Renal cortex interstitium (tissue), 11 donors: Measurements from ENCODE around the gene NNAT. TPM values are rescaled to one million over a fixed set of nuclear protein-coding genes. Genes with fewer than 3 reads are reported as not detected.
"Not testable (repeated sequence)": the region's sequence is repeated elsewhere in the genome, so short reads cannot be mapped to it uniquely, and the experiment has no call there.

Experiments used
- DNase-seq, 11 donors: peaks; one replicate each; pipeline ENCODE4 v3.0.0-alpha.2; 2013; ENCODE audit warnings: low read depth in 9 of 11, low spot score in 4 of 11; ENCODE audit errors: extremely low read depth in 1 of 11
- polyA plus RNA-seq, 3 donors: library from polyadenylated mRNA; unstranded; fragments of 120-200 nt; gene quantifications; one replicate each; pipeline ENCODE4 v1.2.1, GENCODE V29; 2013; ENCODE audit not compliant: insufficient read length in 3 of 3

Gene NNAT
- polyA plus RNA-seq, 3 donors, result 94.7 to 129 (median 96.8) TPM

DNA sequence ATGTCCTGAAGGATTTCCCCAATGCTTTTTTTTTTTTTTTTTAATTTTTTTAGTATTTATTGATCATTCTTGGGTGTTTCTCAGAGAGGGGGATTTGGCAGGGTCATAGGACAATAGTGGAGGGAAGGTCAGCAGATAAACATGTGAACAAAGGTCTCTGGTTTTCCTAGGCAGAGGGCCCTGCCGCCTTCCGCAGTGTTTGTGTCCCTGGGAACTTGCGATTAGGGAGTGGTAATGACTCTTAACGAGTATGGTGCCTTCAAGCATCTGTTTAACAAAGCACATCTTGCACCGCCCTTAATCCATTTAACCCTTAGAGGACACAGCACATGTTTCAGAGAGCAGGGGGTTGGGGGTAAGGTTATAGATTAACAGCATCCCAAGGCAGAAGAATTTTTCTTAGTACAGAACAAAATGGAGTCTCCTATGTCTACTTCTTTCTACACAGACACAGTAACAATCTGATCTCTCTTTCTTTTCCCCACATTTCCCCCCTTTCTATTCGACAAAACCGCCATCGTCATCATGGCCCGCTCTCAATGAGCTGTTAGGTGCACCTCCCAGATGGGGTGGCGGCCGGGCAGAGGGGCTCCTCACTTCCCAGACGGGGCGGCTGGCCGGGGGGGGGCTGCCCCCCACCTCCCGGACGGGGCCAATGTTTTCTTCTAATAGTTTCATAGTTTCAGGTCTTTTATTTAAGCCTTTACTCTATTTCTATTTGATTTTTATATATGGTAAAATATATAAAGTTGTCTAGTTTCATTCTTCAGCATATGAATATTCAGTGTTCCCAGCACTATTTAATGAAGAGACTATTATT, 29.3 kb downstream of the NNAT start:
- not testable (repeated sequence) for DNase-seq

DNA sequence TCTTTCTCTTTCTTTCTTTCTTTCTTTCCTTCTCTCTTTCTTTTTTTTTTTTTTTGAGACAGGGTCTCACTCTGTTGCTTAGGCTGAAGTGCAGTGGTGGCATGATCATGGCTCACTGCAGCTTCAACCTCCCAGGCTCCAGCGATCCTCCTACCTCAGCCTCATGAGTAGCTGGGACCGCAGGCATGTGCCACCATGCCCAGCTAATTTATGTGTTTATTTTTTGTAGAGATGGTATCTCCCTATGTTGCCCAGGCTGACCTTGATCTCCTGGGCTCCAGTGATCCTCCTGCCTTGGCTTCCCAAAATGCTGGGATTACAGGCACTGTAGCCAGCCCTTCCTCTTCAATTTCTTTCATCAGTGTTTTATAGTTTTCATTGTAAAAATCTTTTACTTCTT, 30.6 kb downstream of the NNAT start:
- DNase-seq, result not testable (repeated sequence)

DNA sequence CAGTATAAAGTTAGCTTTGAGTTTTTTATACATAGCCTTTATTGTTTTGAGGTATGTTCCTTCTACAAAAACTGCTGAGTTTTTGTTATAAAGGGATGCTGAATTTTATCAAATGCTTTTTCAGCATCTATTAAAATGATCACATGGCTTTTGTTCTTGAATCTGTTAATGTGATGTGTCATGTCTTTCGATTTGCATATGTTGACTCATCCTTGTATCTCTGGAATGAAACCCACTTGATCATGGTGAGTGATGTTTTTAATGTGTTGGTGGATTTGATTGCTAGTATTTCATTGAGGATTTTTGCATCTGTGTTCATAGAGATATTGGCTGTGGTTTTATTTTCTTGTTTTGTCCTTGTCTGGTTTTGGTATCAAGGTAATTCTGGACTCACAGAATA, 31.4 kb downstream of the NNAT start:
- DNase-seq, result no peak

DNA sequence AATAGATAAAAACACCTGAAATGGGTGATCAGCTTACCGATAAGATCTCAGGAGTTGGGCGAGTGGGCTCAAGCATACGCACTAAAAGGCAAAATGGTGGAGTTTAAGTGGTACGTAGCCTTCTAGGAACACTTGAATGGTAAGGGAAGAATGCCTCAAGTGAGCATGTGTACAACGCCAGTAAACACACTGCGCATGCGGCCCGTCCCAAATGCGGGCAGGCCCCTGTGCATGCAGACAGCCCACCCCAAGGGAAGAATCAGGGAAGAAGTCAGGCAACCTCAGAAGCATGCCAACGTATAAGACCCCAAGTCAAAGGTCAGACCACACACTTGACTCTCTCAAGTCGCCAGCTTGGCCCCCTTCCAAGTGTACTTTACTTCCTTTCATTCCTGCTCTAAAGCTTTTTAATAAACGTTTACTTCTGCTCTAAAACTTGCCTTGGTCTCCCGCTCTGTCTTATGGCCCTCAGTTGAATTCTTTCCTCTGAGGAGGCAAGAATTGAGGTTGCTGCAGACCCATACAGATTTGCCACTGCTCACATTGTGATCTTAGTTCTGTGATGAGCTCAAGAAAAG, 33.8 kb downstream of the NNAT start:
- DNase-seq, result not testable (repeated sequence)

DNA sequence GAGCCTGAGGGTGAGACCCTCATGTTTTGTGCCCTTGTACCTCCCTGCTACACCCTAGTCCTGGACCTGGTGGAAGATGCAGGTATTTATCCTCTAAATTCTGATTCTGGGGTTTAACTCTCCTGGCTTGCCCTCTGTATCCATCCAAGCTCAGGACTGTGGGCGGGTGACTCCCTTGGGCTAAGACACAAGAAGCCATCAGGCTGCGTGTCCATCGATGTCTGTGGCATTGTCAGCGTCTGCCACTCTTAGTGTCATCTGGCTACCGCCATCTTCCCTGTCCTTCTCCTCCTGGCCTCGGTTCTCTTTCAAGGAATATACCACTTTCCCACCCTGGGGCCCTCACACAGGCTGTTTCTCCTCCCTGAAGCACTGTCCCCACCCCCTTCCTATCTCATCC, 35.5 kb downstream of the NNAT start:
- no peak for DNase-seq

DNA sequence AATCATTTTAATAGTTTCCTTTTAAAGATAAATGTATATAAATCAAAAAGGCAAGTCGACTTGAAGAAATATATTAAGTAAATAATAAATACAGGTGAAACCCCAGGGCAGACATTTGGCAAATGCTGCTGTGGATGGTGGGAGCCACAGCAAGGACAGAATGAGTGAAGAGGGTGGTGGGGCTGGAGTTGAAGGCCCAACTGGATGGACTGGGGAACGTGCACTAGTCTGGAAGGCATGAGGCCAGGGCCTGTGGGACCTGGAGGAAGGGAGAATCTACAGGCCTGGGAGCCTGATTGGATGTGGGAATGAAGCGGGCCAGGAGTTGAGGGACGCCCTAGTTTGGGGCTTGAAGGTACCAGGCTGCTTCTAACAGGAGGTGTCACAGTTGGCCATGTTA, 37.3 kb downstream of the NNAT start:
- no peak for DNase-seq

DNA sequence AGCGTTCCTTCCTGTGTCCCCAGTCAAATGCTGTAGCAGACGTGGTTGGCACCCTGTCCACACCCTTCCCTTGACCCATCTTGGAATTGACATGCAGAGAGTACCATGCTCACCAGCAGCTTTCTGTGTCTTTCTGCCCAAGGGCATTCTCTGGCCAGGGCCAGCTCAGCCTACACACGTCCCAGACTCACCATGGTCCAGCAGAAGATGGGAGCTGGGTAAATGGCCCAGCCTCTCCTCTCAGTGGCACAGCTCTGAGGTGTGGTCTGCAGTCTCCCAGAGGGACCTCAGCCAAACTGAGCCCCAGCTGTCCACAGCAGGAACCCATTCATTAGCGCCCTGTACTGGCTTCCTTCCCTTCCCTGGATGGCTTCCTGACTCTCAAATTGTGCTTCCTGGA, 37.7 kb downstream of the NNAT start:
- no peak for DNase-seq

DNA sequence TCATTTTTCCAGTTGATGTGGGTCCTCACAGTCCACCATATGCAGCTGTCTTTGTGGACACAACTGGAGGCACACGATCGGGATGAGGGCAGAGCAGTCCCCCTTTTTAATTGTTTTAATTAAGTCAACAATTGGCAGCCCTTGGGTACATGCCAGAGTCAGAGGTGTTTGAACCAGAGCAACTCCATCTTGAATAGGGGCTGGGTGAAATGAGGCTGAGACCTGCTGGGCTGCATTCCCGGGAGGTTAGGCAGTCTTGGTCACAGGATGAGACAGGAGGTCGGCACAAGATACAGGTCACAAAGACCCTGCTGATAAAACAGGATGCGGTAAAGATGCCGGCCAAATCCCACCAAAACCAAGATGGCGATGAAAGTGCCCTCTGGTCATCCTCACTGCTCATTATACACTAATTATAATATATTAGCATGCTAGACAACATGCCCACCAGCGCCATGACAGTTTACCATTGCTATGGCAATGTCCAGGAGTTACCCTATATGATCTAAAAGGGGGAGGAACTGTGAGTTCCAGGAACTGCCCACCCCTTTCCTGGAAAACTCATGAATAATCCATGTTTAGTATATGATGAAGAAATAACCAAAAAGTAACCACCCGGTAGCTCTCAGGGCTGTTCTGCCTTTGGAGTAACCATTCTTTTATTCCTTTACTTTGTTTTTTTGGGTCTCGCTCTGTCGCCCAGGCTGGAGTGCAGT, 38.4 kb downstream of the NNAT start:
- DNase-seq, result no peak

DNA sequence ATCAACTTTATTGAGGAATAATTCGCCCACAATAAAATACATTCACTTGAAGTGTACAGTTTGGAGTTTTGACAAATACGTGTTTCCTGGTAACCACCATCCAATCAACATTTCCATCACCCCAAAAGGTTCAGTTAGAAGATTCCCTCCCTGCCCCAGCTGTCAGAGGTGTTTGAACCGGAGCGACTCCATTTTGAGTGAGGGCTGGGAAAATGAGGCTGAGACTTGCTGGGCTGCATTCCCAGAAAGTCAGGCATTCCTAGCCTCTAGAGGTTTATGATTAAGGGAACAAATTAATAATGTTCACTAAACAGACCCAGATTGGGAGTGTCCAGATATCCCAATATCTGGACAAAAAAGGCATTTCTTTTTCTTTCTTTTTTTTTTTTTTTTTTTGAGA, 39.6 kb downstream of the NNAT start:
- no peak for DNase-seq

DNA sequence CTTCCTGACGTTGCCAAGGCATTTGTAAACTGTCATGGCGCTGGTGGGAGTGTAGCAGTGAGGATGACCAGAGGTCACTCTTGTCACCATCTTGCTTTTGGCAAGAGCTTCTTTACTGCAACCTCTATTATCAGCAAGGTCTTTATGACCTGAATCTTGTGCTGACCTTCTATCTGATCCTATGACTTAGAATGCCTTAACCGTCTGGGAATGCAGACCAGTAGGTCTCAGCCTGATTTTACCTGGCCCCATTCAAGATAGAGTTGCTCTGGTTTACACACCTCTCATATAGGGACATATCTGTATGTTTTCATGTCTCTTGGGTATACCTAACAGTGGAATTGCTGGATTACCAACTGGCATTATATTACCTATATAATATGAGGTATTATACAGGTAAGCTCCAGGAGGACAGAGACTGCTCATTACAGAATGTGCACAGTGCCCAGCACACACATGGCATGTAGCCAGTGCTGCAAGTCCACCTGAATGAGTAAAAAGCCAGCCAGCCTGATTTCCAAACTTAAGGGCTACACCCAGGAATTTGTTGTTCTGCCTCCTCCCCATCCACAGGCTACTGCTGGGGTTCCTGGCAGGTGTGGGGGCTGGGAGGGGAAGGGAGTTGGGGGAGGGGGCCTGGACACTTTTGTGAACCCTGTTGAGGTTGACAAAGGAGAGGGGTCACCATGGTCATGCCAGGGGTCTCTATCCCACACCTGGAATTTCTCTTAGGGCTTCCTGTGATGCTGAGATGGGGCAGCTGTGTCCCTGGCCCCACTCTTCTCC, 41.8 kb downstream of the NNAT start:
- DNase-seq, result no peak

DNA sequence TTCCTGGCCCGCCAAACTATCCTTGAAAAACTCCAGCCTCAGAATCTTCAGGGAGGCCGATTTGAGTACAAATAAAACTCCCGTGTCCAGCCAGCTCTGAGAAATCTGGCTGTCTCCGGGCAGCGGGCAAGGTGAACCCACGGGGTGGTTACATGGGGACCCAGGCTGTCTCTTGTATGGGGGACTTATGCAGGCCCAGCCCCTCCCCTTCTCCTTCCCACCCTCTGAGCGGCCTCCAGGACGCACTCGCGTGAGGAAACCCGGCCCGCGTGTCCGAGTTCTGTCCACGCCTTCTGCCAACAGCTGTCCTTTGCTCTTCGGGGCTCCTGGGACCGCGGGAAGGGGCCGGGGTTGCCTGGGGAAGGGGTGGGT, 43.0 kb downstream of the NNAT start:
- DNase-seq, result no peak

DNA sequence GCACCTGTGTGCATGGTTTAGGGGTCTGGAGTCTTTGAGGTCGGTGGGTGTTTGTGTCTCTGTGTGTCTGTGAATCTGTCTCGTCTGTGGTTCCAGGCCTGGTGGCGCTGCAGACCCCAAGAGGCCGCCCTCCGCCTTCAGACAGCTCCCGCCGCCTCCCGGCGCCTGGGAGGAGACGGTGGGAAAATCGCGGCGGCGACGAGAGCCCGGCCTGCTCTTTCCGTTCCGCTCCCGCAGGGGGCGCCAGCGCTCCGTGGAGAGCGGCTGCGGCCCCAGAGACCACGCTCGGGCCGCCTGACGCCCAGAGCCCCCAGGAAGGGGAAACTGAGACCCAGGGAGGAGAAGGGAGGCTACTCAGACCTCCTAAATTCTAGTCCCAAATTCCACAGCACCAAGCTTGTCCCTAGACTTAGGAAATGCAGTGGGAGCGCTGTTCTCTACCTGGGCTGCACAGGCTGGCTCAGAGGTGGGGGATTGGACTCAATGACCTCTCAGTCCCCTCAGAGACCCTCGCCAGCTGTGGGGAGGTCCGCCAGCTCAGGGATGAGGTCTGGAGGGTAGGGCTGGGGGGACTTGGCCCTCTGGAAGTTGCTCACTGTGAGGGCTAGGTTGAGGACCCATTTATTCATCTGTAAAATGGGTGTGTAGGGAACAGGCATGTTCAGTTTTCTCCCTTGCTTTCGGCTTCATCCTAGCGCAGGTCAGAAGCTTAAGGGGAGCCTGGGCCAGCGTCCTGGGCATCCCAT, 43.5 kb downstream of the NNAT start:
- peak in 2 of 11 donors; percentile 35 to 56 for DNase-seq

DNA sequence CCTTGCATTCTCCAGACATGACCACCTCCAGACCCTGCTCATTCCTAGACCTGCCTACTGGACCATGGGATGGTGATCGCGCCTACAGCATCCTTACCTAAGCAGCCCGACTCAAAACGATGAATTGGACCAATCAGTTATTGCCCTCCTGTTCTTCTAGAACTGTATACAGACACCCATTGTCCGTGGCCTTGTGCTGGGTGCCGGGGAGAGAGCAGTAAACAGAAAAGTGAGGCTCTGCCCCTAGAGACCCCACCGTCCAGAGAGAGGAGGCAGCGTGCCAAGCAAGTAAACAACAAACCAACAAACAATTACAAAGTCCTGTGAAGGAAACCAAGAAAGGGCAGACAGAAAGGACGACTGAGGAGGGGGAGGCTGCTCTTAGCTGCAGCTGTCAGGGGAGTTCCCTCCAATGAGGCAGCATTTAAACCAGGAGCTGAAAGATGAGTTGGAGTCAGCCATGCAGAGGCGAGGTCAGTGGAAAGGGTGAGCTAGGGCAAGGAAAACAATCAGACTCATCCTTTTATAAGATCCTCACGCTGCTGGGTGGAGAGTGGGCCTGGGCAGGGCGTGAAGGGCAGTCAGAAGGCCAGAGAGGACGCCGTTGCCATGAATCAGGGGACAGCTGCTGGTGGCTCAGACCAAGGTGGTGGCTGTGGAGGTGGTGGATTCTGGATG, 44.2 kb downstream of the NNAT start:
- peak in 2 of 11 donors; percentile 37 to 49 for DNase-seq

DNA sequence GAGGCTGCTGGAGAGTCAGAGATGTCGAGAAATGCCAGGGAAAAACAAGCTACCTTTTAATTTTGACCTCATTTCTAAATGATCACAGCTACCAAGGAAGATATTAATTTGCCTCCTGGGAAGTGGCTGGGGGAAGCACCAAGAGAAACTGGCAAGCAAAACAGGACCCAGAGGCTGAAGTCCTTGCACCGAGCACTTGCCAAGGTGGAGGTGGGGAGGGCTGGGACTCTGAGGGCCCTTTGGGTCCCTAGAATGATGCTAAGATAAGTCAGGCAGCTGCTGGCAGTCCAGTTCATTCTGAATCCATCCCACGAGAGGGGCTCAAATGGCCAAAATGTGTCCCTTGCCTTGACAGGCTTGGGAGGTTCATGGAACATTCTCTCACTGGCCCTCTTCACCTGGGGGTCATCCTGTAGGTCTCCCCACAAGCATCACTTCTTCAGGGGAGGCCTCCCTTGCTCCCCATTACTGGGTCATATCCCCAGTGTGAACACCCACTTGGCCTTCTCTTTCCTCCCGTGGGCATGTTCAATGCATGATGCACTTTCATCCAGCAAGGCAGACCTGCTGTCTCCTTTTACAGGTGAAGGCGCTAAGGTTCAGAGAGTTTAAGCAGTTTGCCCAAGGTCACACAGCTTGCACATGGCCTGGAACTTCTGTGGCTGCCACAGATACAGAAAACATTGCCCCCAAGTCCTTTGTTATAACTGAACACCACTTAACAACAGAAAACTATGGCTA, 45.7 kb downstream of the NNAT start:
- no peak for DNase-seq

DNA sequence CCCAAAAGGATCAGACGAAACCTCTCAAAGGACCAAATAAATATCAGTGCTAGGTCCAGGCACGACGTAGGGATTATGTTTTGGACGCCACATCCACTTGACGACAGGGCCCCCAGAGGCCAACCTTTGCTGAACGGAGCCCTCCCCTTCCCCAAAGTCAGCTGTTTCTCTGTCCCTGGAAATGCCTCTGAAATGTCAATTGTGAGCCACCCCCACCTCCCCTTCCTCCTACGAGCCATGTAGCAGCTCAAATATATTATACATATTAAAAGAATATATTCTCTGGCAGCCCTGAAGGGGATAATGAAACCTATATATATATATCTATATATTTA, 46.2 kb downstream of the NNAT start:
- DNase-seq, result no peak

DNA sequence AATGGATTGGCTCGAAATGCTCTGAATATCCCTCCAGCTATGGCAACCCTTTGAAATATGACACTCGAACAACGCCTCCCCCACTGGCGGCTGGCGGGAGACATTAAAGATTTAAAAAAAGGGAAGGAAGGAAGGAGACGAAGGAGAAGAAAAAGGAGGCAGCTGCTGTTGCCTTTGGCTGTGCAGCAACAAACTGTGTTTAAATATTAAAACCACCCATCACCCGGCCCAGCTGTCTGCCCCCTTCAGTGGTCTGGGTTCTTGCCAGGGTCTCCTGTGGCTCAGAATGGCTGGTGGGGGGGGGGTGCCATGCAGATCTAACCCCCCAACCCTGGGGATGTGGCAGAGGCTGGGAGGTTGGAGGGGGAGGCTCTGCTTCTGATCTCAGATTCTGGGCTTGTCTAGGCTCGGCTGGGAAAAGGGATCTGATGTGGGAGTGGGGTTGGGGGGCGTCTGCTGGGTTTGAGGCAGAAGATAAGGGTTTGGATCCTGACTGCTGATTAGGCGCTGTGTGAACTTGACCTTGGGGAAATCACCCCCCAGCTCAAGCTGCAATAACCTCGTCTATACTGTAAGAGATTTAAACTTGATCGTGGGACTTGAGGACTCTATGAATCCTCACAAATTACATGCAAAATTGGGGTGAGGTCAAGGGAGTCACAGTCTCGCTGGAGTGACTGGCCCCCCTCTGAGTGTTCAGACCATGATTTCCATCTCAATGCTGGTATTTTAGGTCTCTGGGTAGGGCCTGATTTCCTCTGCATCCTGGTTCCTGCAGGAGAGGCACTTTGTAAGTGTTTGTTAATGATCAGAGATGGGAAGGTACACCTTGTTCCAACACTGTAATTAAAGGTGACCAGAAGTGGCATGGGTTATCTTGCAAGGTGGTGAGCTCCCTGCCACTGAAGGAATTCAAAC, 46.9 kb downstream of the NNAT start:
- peak in 8 of 11 donors; percentile 35 to 65 (median 52) for DNase-seq

DNA sequence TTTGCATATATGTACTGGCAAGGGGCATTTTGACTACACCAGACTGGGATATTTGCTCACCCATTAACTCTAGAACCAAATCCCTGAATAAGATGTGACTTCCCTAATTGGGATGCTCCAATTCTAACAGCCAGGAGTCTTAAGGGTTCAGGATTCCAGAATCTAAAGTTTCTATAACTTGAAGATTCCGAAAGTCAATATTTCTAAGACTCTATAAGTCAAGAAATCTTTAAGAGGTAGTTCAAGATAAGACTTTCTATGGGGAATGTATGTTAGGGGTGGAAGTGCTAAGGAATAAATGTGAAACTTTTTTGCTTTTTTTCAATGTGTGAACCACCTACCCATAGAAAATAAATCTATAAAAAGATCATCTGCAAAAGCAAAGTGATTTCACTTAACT, 49.4 kb downstream of the NNAT start:
- no peak for DNase-seq
